DND-41 (cell line): ENCODE results near the gene SLC36A4.

ENCODE experiments used
- CTCF ChIP-seq: IDR thresholded peaks from 2 replicates; pipeline ENCODE4 v1.5.1; 2012; ENCODE audit warnings: borderline replicate concordance, low read length, moderate library complexity, mild to moderate bottlenecking; ENCODE audit not compliant: poor library complexity, severe bottlenecking; ENCODE audit errors: extremely low read depth
- EZH2 ChIP-seq: IDR thresholded peaks from 3 replicates; pipeline ENCODE4 v1.6.1; 2012; ENCODE audit warnings: borderline replicate concordance, low read depth, mild to moderate bottlenecking, moderate library complexity, low read length, inconsistent platforms; ENCODE audit not compliant: severe bottlenecking

DNA sequence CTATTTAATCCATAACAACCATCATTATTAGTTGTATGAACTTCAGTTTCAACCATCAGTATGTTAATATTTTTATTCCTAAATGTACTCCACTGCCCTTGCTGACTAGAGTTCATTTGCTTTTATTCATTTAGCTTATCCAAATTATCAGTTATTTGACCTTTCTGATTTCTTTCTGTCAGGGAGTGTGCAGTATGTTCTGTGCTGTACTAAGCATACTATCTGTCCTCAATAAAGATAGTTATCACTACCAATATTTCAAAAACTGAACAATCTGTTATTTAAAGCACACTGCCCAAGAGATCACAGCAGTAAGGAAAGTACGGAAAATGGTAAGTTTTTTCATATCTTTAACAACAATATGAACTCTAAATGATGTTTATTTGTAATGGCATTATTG, 8.3 kb downstream of the SLC36A4 start:
- no peak for TF ChIP-seq CTCF
- TF ChIP-seq EZH2, result no peak
